ENCODE measurements around the gene HIP1.
"Not testable (repeated sequence)": the region's sequence is repeated elsewhere in the genome, so short reads cannot be mapped to it uniquely, and the experiment has no call there.

The HIP1 gene

GRCh38 chr7:75729851-75730274 lies 8.9 kb downstream of the HIP1 start:
- no peak for DNase-seq (ENCODE audit: extremely low spot score)
- CTCF ChIA-PET = interaction anchor here (0.8 kb wide), 1 partner anchor 11 kb away, joined by 3 read pairs; no protein-coding TSS in a partner anchor
- POLR2A ChIA-PET = no interaction called here
- TF ChIP-seq CTCF (IDR thresholded peaks at IDR 0.05; ENCODE audit: control extremely low read depth, extremely low read depth, low read depth, missing control alignments) = no peak

GRCh38 chr7:75727881-75728593 lies 10.7 kb downstream of the HIP1 start:
- no peak for TF ChIP-seq CTCF (IDR thresholded peaks at IDR 0.05; ENCODE audit: control extremely low read depth, extremely low read depth, low read depth, missing control alignments)
- CTCF ChIA-PET = no interaction called here
- DNase-seq (ENCODE audit: extremely low spot score) = no peak
- POLR2A ChIA-PET = no interaction called here

DNA sequence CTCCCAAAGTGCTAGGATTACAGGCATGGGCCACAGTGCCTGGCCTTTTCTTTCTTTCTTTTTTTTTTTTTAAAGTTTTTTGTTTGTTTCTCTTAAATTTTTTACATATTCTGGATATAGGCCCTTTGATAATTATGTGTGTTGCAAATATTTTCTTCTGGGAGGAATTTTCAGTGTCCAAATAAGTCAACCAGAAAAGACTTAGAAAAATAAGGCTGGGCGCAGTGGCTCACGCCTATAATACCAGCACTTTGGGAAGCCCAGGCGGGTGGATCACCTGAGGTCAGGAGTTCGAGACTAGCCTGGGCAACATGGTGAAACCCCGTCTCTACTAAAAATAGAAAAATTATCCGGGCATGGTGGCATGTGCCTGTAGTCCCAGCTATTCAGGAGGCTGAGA lies 11.4 kb downstream of the HIP1 start:
- POLR2A ChIA-PET; DNase-seq (ENCODE audit: extremely low spot score); CTCF ChIA-PET: not testable (repeated sequence)

DNA sequence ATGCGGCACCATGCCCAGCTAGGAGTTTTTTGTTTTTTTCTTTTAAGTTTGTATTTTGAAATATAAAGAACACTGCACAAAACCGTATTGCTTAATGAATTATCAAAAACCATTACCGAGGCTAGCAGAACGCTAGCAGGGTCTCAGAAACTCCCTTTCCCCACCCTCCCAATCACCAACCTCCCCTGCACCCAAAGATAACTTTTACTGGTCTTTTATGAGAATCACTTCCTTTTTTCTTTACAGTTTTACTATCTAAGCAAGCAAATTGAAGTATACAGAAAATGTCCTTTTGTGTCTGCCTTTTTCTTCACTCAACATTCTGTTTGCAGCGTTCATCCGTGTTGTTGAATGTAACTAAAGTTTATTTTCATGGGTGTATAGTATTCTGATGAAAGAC lies 13.4 kb downstream of the HIP1 start:
- no peak for TF ChIP-seq CTCF (IDR thresholded peaks at IDR 0.05; ENCODE audit: control extremely low read depth, extremely low read depth, low read depth, missing control alignments)
- DNase-seq (ENCODE audit: extremely low spot score) = no peak
- POLR2A ChIA-PET = no interaction called here
- CTCF ChIA-PET = no interaction called here

- POLR2A ChIA-PET = no interaction called here
- DNase-seq (ENCODE audit: extremely low spot score) = peak; percentile 38
- CTCF ChIA-PET = no interaction called here
Observed at GRCh38 chr7:75723444-75723843, 15.3 kb downstream of the HIP1 start.

GRCh38 chr7:75722373-75722772 lies 16.4 kb downstream of the HIP1 start:
- ChIA-PET CTCF (no interaction called here), POLR2A (no interaction called here)
- DNase-seq (ENCODE audit: extremely low spot score) = no peak
- TF ChIP-seq CTCF (IDR thresholded peaks at IDR 0.05; ENCODE audit: control extremely low read depth, extremely low read depth, low read depth, missing control alignments) = no peak

More at GRCh38 chr7:75723444-75723843, 15.3 kb downstream of the HIP1 start:
- TF ChIP-seq CTCF (IDR thresholded peaks at IDR 0.05; ENCODE audit: control extremely low read depth, extremely low read depth, low read depth, missing control alignments) = no peak

GRCh38 chr7:75721922-75722321 lies 16.8 kb downstream of the HIP1 start:
- POLR2A ChIA-PET; DNase-seq (ENCODE audit: extremely low spot score); CTCF ChIA-PET: not testable (repeated sequence)

DNA sequence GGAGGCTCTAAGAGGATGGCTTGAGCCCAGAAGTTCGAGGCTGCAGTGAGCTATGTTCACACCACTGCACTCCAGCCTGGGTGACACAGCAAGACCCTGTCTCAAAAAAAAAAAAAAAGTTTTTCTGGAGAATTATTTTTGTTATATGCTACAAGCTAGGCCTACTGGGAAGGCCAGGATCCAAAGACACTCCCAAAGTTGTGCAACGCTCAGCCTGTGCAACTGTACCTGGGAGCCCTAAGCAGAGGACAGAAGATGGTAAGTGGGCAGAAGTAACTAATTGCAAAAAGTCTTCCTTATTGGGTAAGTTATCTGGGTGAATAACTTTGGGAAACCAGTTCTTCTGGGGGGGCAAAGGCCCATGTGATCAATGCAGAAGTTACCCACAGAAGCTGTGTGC lies 17.3 kb downstream of the HIP1 start:
- ChIA-PET POLR2A (no interaction called here), CTCF (no interaction called here)
- DNase-seq (ENCODE audit: extremely low spot score) = no peak

More for the DNA sequence above, 17.3 kb downstream of the HIP1 start:
- TF ChIP-seq CTCF (IDR thresholded peaks at IDR 0.05; ENCODE audit: control extremely low read depth, extremely low read depth, low read depth, missing control alignments) = no peak
